HCT116 (cell line): ENCODE measurements around the gene TMEM178B. TPM values are rescaled to one million over a fixed set of nuclear protein-coding genes. Genes with fewer than 3 reads are reported as not detected.

Source experiments
- ATAC-seq: fragments of 200-7000 bp; cut with Tn5 transposase; 2 replicates; pipeline ENCODE4 v1.9.1; 2020; ENCODE audit warnings: mild to moderate bottlenecking, moderate library complexity
- BruUV-seq: library from RNA; stranded (reverse); fragments of 400-500 nt; replicated peaks from 2 replicates; lab custom pipeline; 2021; lab: Mats Ljungman, UMichigan
- CTCF ChIA-PET: fragments of 300-600 bp; sonication (Branson Sonifier 250); formaldehyde crosslinking; loops from one replicate; lab custom pipeline; 2021; ENCODE audit warnings: antibody characterized with exemption; lab: Charles Lee
- POLR2A ChIA-PET: fragments of 300-600, 350-600 bp; sonication (Branson Sonifier 250); formaldehyde crosslinking; loops from one replicate; lab custom pipeline; 2021; ENCODE audit warnings: antibody characterized with exemption; lab: Charles Lee
- RAD21 ChIA-PET, 2 experiments: fragments of 300-600 bp; sonication (Branson Sonifier 250); formaldehyde crosslinking; loops; one replicate each; lab custom pipeline; 2023; ENCODE audit warnings: low total read pairs in 2 of 2; ENCODE audit not compliant: uncharacterized antibody in 2 of 2, unreplicated experiment in 2 of 2, low non-redundant PET in 1 of 2; lab: Charles Lee
- DNase-seq: peaks from one replicate; pipeline ENCODE4 v3.0.0-alpha.2; 2010; ENCODE audit warnings: low read depth, low spot score
- H2AFZ ChIP-seq: fragments of 200-600 bp; shearing (Covaris generic), sonication (generic); 2 replicates; pipeline ENCODE4 v1.6.1; 2017; ENCODE audit warnings: low read depth, mixed run types, mixed read lengths, antibody characterized with exemption, low read length; ENCODE audit not compliant: poor library complexity, severe bottlenecking
- H3K27ac ChIP-seq: 2 replicates; pipeline ENCODE4 v1.5.1; 2012; ENCODE audit warnings: low read depth, low read length
- H3K27me3 ChIP-seq: fragments of 200-600 bp; sonication (generic); 2 replicates; pipeline ENCODE4 v1.6.1; 2016; ENCODE audit warnings: mixed run types, low read length, mixed read lengths; ENCODE audit not compliant: insufficient read depth
- H3K36me3 ChIP-seq, 2 experiments: fragments of 200-500 bp in 1 of 2; fragments of 200-600 bp in 1 of 2; sonication (Bioruptor generic) in 1 of 2; sonication (generic) in 1 of 2; 2 replicates each; pipeline versions ENCODE4 v1.5.1 to v1.6.1; 2014 to 2016; ENCODE audit warnings: low read length in 2 of 2, inconsistent platforms in 1 of 2, mixed read lengths in 1 of 2, mixed run types in 1 of 2; ENCODE audit not compliant: insufficient read depth in 2 of 2, control insufficient read depth in 1 of 2
- H3K4me1 ChIP-seq, 2 experiments: fragments of 200-600 bp in 1 of 2; sonication (generic) in 1 of 2; 2 replicates each; pipeline versions ENCODE4 v1.5.1 to v1.6.1; 2012 to 2017; ENCODE audit warnings: low read length in 2 of 2, inconsistent platforms in 1 of 2, mild to moderate bottlenecking in 1 of 2, mixed read lengths in 1 of 2, mixed run types in 1 of 2, moderate library complexity in 1 of 2; ENCODE audit not compliant: insufficient read depth in 2 of 2, control insufficient read depth in 1 of 2
- H3K4me2 ChIP-seq: fragments of 200-600 bp; sonication (generic); 2 replicates; pipeline ENCODE4 v1.6.1; 2017; ENCODE audit warnings: mixed run types, low read length, mixed read lengths
- H3K4me3 ChIP-seq, 2 experiments: fragments of 200-600 bp in 1 of 2; sonication (generic) in 1 of 2; replicated peaks in 1 of 2; 2 replicates each; pipeline ENCODE4 v1.5.1; 2011 to 2016; ENCODE audit warnings: low read length in 2 of 2, control low read depth in 1 of 2, low read depth in 1 of 2, mild to moderate bottlenecking in 1 of 2, mixed read lengths in 1 of 2, mixed run types in 1 of 2
- H3K79me2 ChIP-seq: fragments of 200-600 bp; sonication (generic); 2 replicates; pipeline ENCODE4 v1.6.1; 2017; ENCODE audit warnings: mild to moderate bottlenecking, mixed run types, low read length, moderate library complexity, mixed read lengths; ENCODE audit not compliant: insufficient read depth
- H3K9ac ChIP-seq: fragments of 200-600 bp; sonication (generic); 2 replicates; pipeline ENCODE4 v1.6.1; 2016; ENCODE audit warnings: low read length, mixed read lengths
- H3K9me2 ChIP-seq: fragments of 200-600 bp; sonication (generic), shearing (Covaris generic); 2 replicates; pipeline ENCODE4 v1.6.1; 2017; ENCODE audit warnings: mixed run types, mild to moderate bottlenecking, moderate library complexity; ENCODE audit not compliant: insufficient read depth
- H3K9me3 ChIP-seq, 2 experiments: fragments of 200-500 bp in 1 of 2; fragments of 200-600 bp in 1 of 2; sonication (Bioruptor generic) in 1 of 2; sonication (generic) in 1 of 2; 2 replicates each; pipeline ENCODE4 v1.6.1; 2014 to 2017; ENCODE audit warnings: low read length in 2 of 2, mixed read lengths in 2 of 2, inconsistent platforms in 1 of 2, low read depth in 1 of 2, mild to moderate bottlenecking in 1 of 2, mixed run types in 1 of 2, moderate library complexity in 1 of 2; ENCODE audit not compliant: control insufficient read depth in 1 of 2, insufficient read depth in 1 of 2
- H4K20me1 ChIP-seq: fragments of 200-600 bp; sonication (generic), shearing (Covaris generic); 2 replicates; pipeline ENCODE4 v1.6.1; 2017; ENCODE audit warnings: mixed run types, mild to moderate bottlenecking, moderate library complexity; ENCODE audit not compliant: insufficient read depth
- CEBPB ChIP-seq: IDR thresholded peaks from 2 replicates; pipeline ENCODE4 v1.6.1; 2012; ENCODE audit warnings: low read depth
- EGR1 ChIP-seq: IDR thresholded peaks from 2 replicates; pipeline ENCODE4 v1.6.1; 2012; ENCODE audit warnings: low read depth
- ELF1 ChIP-seq: IDR thresholded peaks from 2 replicates; pipeline ENCODE4 v1.6.1; 2012; ENCODE audit warnings: low read depth, borderline replicate concordance
- EZH2 ChIP-seq: fragments of 200-600 bp; sonication (generic); IDR thresholded peaks from 2 replicates; pipeline ENCODE4 v1.6.1; 2017; ENCODE audit warnings: antibody characterized with exemption, mixed run types
- FOSL1 ChIP-seq: IDR thresholded peaks from 2 replicates; pipeline ENCODE4 v1.6.1; 2012; ENCODE audit warnings: low read depth
- POLR2A ChIP-seq: IDR thresholded peaks from 2 replicates; pipeline ENCODE4 v1.7.0; 2011; ENCODE audit warnings: borderline replicate concordance; ENCODE audit not compliant: insufficient read depth, insufficient read length; ENCODE audit errors: extremely low read depth
- RAD21 ChIP-seq: IDR thresholded peaks from 2 replicates; pipeline ENCODE4 v1.6.1; 2012; ENCODE audit warnings: low read depth, mild to moderate bottlenecking
- intact Hi-C: fragments of 100-400 bp; cut with micrococcal nuclease; formaldehyde crosslinking; loops from 2 replicates; pipeline ENCODE4 v1.10.0; 2022
- total RNA-seq: library from RNA; stranded (reverse); gene quantifications from one replicate; pipeline ENCODE4 v1.2.1, GENCODE V29; 2021; ENCODE audit not compliant: unreplicated experiment
- TF ChIP-seq, protein P1 (sequence below): IDR thresholded peaks from 2 replicates; pipeline ENCODE4 v1.6.1; 2011; ENCODE audit warnings: mild to moderate bottlenecking, low read length, moderate library complexity; ENCODE audit not compliant: insufficient replicate concordance; ENCODE audit errors: extremely low read depth
- TF ChIP-seq, protein P2 (sequence below), 3 experiments: fragments of 200-600 bp in 1 of 3; sonication (generic) in 1 of 3; IDR thresholded peaks in 2 of 3; conservative IDR thresholded peaks in 1 of 3; 2 replicates each; pipeline ENCODE4 v1.5.1; 2012 to 2017; ENCODE audit warnings: low read depth in 2 of 3, low read length in 2 of 3, antibody characterized with exemption in 1 of 3, borderline replicate concordance in 1 of 3, control low read depth in 1 of 3, mild to moderate bottlenecking in 1 of 3, mixed read lengths in 1 of 3, mixed run types in 1 of 3, moderate library complexity in 1 of 3; ENCODE audit not compliant: insufficient read depth in 1 of 3

Gene TMEM178B
- total RNA-seq, 1 experiment from 2014 or later = 0.02 TPM

DNA sequence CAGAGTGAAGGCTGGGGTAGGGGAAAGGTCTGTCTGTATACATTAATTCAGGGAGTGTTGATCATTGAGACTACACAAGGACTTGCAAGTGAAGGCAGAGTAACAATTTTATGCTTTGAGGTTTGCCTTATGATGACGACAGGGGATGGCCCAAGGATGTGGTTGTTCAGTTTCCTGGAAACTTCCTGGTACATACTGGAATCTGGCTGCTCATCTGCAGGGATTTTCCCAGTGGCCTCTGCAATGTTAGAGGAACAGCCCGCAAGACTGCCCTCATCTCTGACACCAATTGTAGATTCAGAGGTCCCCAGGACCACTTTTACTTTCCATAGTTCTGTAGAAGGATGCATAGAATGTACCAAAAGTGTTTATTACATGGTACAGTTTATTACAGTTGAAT, 189.6 kb downstream of the TMEM178B start:
- H2AFZ ChIP-seq = no peak overlapping the region
- no peaks in the 10 kb centered on the region for H3K9me2 ChIP-seq
- H3K36me3 ChIP-seq = no peaks in the 10 kb centered on the region
- H4K20me1 ChIP-seq = no peaks in the 10 kb centered on the region
- BruUV-seq = no TSS peak
- ATAC-seq (no peak), DNase-seq (no peak)
- TF ChIP-seq EGR1 (no peak), FOSL1 (no peak), EZH2 (no peak), ELF1 (no peak), CEBPB (no peak), RAD21 (no peak), POLR2A (no peak)
- TF ChIP-seq, protein P1, sequence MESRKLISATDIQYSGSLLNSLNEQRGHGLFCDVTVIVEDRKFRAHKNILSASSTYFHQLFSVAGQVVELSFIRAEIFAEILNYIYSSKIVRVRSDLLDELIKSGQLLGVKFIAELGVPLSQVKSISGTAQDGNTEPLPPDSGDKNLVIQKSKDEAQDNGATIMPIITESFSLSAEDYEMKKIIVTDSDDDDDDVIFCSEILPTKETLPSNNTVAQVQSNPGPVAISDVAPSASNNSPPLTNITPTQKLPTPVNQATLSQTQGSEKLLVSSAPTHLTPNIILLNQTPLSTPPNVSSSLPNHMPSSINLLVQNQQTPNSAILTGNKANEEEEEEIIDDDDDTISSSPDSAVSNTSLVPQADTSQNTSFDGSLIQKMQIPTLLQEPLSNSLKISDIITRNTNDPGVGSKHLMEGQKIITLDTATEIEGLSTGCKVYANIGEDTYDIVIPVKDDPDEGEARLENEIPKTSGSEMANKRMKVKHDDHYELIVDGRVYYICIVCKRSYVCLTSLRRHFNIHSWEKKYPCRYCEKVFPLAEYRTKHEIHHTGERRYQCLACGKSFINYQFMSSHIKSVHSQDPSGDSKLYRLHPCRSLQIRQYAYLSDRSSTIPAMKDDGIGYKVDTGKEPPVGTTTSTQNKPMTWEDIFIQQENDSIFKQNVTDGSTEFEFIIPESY = no peak
- TF ChIP-seq, protein P2, sequence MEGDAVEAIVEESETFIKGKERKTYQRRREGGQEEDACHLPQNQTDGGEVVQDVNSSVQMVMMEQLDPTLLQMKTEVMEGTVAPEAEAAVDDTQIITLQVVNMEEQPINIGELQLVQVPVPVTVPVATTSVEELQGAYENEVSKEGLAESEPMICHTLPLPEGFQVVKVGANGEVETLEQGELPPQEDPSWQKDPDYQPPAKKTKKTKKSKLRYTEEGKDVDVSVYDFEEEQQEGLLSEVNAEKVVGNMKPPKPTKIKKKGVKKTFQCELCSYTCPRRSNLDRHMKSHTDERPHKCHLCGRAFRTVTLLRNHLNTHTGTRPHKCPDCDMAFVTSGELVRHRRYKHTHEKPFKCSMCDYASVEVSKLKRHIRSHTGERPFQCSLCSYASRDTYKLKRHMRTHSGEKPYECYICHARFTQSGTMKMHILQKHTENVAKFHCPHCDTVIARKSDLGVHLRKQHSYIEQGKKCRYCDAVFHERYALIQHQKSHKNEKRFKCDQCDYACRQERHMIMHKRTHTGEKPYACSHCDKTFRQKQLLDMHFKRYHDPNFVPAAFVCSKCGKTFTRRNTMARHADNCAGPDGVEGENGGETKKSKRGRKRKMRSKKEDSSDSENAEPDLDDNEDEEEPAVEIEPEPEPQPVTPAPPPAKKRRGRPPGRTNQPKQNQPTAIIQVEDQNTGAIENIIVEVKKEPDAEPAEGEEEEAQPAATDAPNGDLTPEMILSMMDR (IDR thresholded peaks at IDR 0.05 in 2 of 3, conservative IDR thresholded peaks at IDR 0.05 in 1 of 3; ENCODE audit: borderline replicate concordance in 1 of 3, insufficient read depth in 1 of 3, low read depth in 2 of 3, low read length in 2 of 3) = no peak
- intact Hi-C loops = loop anchor here (10.0 kb wide), 1 partner anchor 271 kb away; no protein-coding TSS in a partner anchor
- no peak overlapping the region for H3K4me3 ChIP-seq
- ChIA-PET POLR2A (no interaction called here), CTCF (no interaction called here), RAD21 (no interaction called here)
- H3K27ac ChIP-seq = no peak overlapping the region
- no peaks in the 10 kb centered on the region for H3K4me1 ChIP-seq
- no peaks in the 10 kb centered on the region for H3K79me2 ChIP-seq
- H3K4me2 ChIP-seq = no peak overlapping the region
- no peaks in the 10 kb centered on the region for H3K9me3 ChIP-seq
- H3K27me3 ChIP-seq = peaks cover 17% of the 10 kb centered on the region
- H3K9ac ChIP-seq = no peak overlapping the region
